ENCODE measurements around the gene PSME3IP1.
A peak's percentile ranks its signal among the peaks of the same experiment; 100 is the strongest.

PSME3IP1 gene

DNA sequence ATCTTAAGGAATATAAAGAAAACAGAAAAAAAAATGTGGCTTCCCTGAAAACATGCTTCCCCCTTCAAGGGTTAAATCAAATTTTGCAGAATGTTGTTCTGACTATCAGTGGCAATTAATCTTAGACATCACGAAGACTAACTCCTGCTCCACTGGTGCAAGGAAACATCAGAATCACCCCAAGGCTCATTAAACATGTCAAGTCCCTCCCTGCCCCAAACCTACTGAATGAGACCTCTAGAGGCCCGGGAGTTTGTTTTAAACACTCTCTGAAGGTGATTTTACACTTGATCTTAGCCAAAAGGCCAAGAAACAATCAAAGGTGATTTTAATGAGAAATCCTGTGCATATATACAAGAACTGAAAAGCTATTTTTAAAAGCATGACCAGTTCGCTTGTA lies 18.3 kb downstream of the PSME3IP1 start:
- Histone ChIP-seq H3K9ac (ENCODE audit: low read depth, low read length, poor library complexity, severe bottlenecking) (peak overlapping the region; percentile 55), H3K27me3 (ENCODE audit: insufficient read depth, low read length, poor library complexity, severe bottlenecking) (no peaks in the 10 kb centered on the region), H3K9me3 (ENCODE audit: insufficient read depth, low read depth, low read length) (no peaks in the 10 kb centered on the region)

GRCh38 chr16:57166951-57167350 lies 18.9 kb downstream of the PSME3IP1 start:
- no peak for TF ChIP-seq EZH2phosphoT487 (IDR thresholded peaks at IDR 0.05; ENCODE audit: borderline replicate concordance)
- TF ChIP-seq, protein P1, sequence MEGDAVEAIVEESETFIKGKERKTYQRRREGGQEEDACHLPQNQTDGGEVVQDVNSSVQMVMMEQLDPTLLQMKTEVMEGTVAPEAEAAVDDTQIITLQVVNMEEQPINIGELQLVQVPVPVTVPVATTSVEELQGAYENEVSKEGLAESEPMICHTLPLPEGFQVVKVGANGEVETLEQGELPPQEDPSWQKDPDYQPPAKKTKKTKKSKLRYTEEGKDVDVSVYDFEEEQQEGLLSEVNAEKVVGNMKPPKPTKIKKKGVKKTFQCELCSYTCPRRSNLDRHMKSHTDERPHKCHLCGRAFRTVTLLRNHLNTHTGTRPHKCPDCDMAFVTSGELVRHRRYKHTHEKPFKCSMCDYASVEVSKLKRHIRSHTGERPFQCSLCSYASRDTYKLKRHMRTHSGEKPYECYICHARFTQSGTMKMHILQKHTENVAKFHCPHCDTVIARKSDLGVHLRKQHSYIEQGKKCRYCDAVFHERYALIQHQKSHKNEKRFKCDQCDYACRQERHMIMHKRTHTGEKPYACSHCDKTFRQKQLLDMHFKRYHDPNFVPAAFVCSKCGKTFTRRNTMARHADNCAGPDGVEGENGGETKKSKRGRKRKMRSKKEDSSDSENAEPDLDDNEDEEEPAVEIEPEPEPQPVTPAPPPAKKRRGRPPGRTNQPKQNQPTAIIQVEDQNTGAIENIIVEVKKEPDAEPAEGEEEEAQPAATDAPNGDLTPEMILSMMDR (conservative IDR thresholded peaks at IDR 0.05; ENCODE audit: low read length), result no peak
- peaks cover 49% of the 10 kb centered on the region; the same call in 1 of the 2 replicates for H3K36me3 ChIP-seq (ENCODE audit: insufficient read depth, low read length)

More for the DNA sequence above, 18.3 kb downstream of the PSME3IP1 start:
- peaks cover 22% of the 10 kb centered on the region for H3K4me1 ChIP-seq (ENCODE audit: insufficient read depth, low read length, poor library complexity, severe bottlenecking)
- no peak overlapping the region for H2AFZ ChIP-seq (ENCODE audit: low read length)
- no peaks in the 10 kb centered on the region for H3K79me2 ChIP-seq (ENCODE audit: insufficient read depth, low read length)
- H3K9me2 ChIP-seq (replicated peaks; ENCODE audit: low read depth, low read length), result no peaks in the 10 kb centered on the region
- no peak for TF ChIP-seq EZH2phosphoT487 (IDR thresholded peaks at IDR 0.05; ENCODE audit: borderline replicate concordance)
- TF ChIP-seq, protein P1 (conservative IDR thresholded peaks at IDR 0.05; ENCODE audit: low read length), result no peak
- H4K20me1 ChIP-seq (ENCODE audit: insufficient read depth, low read length, poor library complexity, severe bottlenecking), result no peaks in the 10 kb centered on the region
- no peaks in the 10 kb centered on the region for H3F3A ChIP-seq (ENCODE audit: low read depth)
- peak overlapping the region; percentile 2 for H3K4me3 ChIP-seq (ENCODE audit: low read length, poor library complexity, severe bottlenecking)
- peaks cover 54% of the 10 kb centered on the region; the same call in 1 of the 2 replicates for H3K36me3 ChIP-seq (ENCODE audit: insufficient read depth, low read length)
- peak overlapping the region; percentile 49 for H3K4me2 ChIP-seq (ENCODE audit: low read depth, low read length, poor library complexity, severe bottlenecking)

DNA sequence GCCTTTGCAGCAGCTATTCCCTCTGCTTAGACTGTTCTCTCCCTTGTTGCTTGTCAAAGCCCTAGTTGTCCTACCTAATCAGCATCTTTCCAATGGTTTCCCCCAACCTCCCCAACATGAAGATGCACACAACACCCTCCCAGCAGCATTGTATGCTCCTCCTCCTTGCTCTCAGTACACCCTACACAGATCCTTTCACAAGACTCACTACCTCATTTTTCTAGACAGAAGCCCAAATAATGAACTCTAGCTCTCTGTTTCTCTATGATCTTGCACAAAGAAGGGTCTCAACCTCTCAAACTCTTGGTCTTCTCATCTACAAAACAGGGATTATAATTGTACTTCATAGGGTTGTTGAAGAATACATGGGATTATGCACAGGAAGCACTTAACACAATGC lies 19.4 kb downstream of the PSME3IP1 start:
- peaks cover 22% of the 10 kb centered on the region for H3K4me1 ChIP-seq (ENCODE audit: insufficient read depth, low read length, poor library complexity, severe bottlenecking)
- H3K4me2 ChIP-seq (ENCODE audit: low read depth, low read length, poor library complexity, severe bottlenecking), result no peak overlapping the region
- no peaks in the 10 kb centered on the region for H4K20me1 ChIP-seq (ENCODE audit: insufficient read depth, low read length, poor library complexity, severe bottlenecking)
- H3K9me2 ChIP-seq (replicated peaks; ENCODE audit: low read depth, low read length), result no peaks in the 10 kb centered on the region
- H3K9ac ChIP-seq (ENCODE audit: low read depth, low read length, poor library complexity, severe bottlenecking), result peak overlapping the region; percentile 55
- H3K9me3 ChIP-seq (ENCODE audit: insufficient read depth, low read depth, low read length), result no peaks in the 10 kb centered on the region
- no peak overlapping the region for H3K4me3 ChIP-seq (ENCODE audit: low read length, poor library complexity, severe bottlenecking)
- no peaks in the 10 kb centered on the region for H3K27me3 ChIP-seq (ENCODE audit: insufficient read depth, low read length, poor library complexity, severe bottlenecking)
- TF ChIP-seq, protein P1 (conservative IDR thresholded peaks at IDR 0.05; ENCODE audit: low read length), result no peak
- TF ChIP-seq EZH2phosphoT487 (IDR thresholded peaks at IDR 0.05; ENCODE audit: borderline replicate concordance), result no peak
- no peak overlapping the region for H2AFZ ChIP-seq (ENCODE audit: low read length)
- no peaks in the 10 kb centered on the region for H3K79me2 ChIP-seq (ENCODE audit: insufficient read depth, low read length)
- peaks cover 44% of the 10 kb centered on the region; the same call in 1 of the 2 replicates for H3K36me3 ChIP-seq (ENCODE audit: insufficient read depth, low read length)
- H3F3A ChIP-seq (ENCODE audit: low read depth), result no peaks in the 10 kb centered on the region

More at GRCh38 chr16:57166951-57167350, 18.9 kb downstream of the PSME3IP1 start:
- H4K20me1 ChIP-seq (ENCODE audit: insufficient read depth, low read length, poor library complexity, severe bottlenecking), result no peaks in the 10 kb centered on the region
- peak overlapping the region; percentile 49 for H3K4me2 ChIP-seq (ENCODE audit: low read depth, low read length, poor library complexity, severe bottlenecking)
- no peaks in the 10 kb centered on the region for H3K9me2 ChIP-seq (replicated peaks; ENCODE audit: low read depth, low read length)
- peaks cover 22% of the 10 kb centered on the region for H3K4me1 ChIP-seq (ENCODE audit: insufficient read depth, low read length, poor library complexity, severe bottlenecking)
- no peak overlapping the region for H3K4me3 ChIP-seq (ENCODE audit: low read length, poor library complexity, severe bottlenecking)
- H2AFZ ChIP-seq (ENCODE audit: low read length), result no peak overlapping the region
- no peaks in the 10 kb centered on the region for H3K79me2 ChIP-seq (ENCODE audit: insufficient read depth, low read length)
- no peaks in the 10 kb centered on the region for H3K27me3 ChIP-seq (ENCODE audit: insufficient read depth, low read length, poor library complexity, severe bottlenecking)
- no peaks in the 10 kb centered on the region for H3F3A ChIP-seq (ENCODE audit: low read depth)
- no peaks in the 10 kb centered on the region for H3K9me3 ChIP-seq (ENCODE audit: insufficient read depth, low read depth, low read length)
- peak overlapping the region; percentile 55 for H3K9ac ChIP-seq (ENCODE audit: low read depth, low read length, poor library complexity, severe bottlenecking)
